ENCODE measurements around the gene AFF3. TPM values are rescaled to one million over a fixed set of nuclear protein-coding genes. Genes with fewer than 3 reads are reported as not detected.

The AFF3 gene
- total and polyA plus RNA-seq, 2 of the 4 experiments (the other 2 are of a cell fraction), result 12.9 to 14.3 TPM

- H3K36me3 ChIP-seq (ENCODE audit: control insufficient read depth, insufficient read depth, low read length), result peaks cover 3% of the 10 kb centered on the region; the same call in 1 of the 2 replicates
- no peaks in the 10 kb centered on the region for H4K20me1 ChIP-seq (ENCODE audit: insufficient read depth, low read length)
- peak overlapping the region; percentile 35 for H2BK120ac ChIP-seq (ENCODE audit: low read depth, low read length)
- peak overlapping the region; percentile 81 for H2AK5ac ChIP-seq (ENCODE audit: low read depth, low read length)
- H3K56ac ChIP-seq (ENCODE audit: extremely low read depth, insufficient read depth, low read length), result no peak overlapping the region
- no peak overlapping the region for H2AFZ ChIP-seq (replicated peaks; ENCODE audit: low read length, poor library complexity)
- DNase-seq (peak; percentile 39), ATAC-seq (ENCODE audit: low read depth) (no peak)
- TF ChIP-seq CHD1 (IDR thresholded peaks at IDR 0.05; ENCODE audit: low read depth, low read length) (no peak), CEBPB (IDR thresholded peaks at IDR 0.05; ENCODE audit: low read depth, low read length) (peak; percentile 90), FOS (IDR thresholded peaks at IDR 0.05; ENCODE audit: low read depth, low read length) (no peak)
- H3K23ac ChIP-seq (ENCODE audit: low read depth, low read length), result peak overlapping the region; percentile 28; the same call in 1 of the 2 replicates
- H2BK15ac ChIP-seq (ENCODE audit: low read depth, low read length), result peak overlapping the region; percentile 91
- H3K4me3 ChIP-seq (ENCODE audit: insufficient read depth, low read depth, low read length), result no peak overlapping the region
- peak overlapping the region; percentile 83 for H4K91ac ChIP-seq (ENCODE audit: insufficient read depth, low read depth, low read length)
- H3K79me1 ChIP-seq (ENCODE audit: low read depth in 1 of 2, low read length in 2 of 2), result peaks cover 19 to 64% of the 10 kb centered on the region in 2 experiments; a peak in 3 of 4 replicates
- no peak overlapping the region for H2AK9ac ChIP-seq (replicated peaks; ENCODE audit: low read depth, low read length, poor library complexity)
- H4K8ac ChIP-seq (ENCODE audit: low read depth in 2 of 2, low read length in 2 of 2), result peak overlapping the region; percentile 20 to 73; a peak in 2 of 4 replicates
- intact Hi-C loops (cut with micrococcal nuclease), result no loop called here
- peak overlapping the region; percentile 63 for H2BK5ac ChIP-seq (ENCODE audit: low read depth, low read length, poor library complexity, severe bottlenecking)
- no peaks in the 10 kb centered on the region for H3K9me3 ChIP-seq (ENCODE audit: control insufficient read depth, insufficient read depth, low read length)
- H3K14ac ChIP-seq (replicated peaks; ENCODE audit: low read depth, low read length), result peak overlapping the region; percentile 83
- ChIA-PET CTCF (interaction anchor here (1.2 kb wide), 1 partner anchor 16 kb away, joined by 4 read pairs; no protein-coding TSS in a partner anchor), POLR2A (ENCODE audit: unreplicated experiment) (no interaction called here)
- peaks cover 38% of the 10 kb centered on the region for H3K4me1 ChIP-seq (ENCODE audit: control insufficient read depth, insufficient read depth, low read length)
- peaks cover 26% of the 10 kb centered on the region for H3K9me1 ChIP-seq (ENCODE audit: insufficient read depth, low read length)
- in situ Hi-C loops (cut with MboI; ENCODE audit: low sequenced_read_pairs), result no loop called here
- H3K4me2 ChIP-seq (ENCODE audit: low read depth, low read length), result no peak overlapping the region
- no peak overlapping the region for H3K27ac ChIP-seq (ENCODE audit: insufficient read depth, low read length)
- no peak overlapping the region for H3K9ac ChIP-seq (ENCODE audit: low read depth, low read length)
- no CpG with 5 or more reads among the region's 9 CpGs for WGBS, 2 experiments (ENCODE audit: extremely low coverage in 2 of 2, insufficient read length in 1 of 2)
- H4K5ac ChIP-seq (ENCODE audit: low read depth, low read length), result peak overlapping the region; percentile 93; the same call in 1 of the 2 replicates
- H3K18ac ChIP-seq (ENCODE audit: low read depth, low read length), result peak overlapping the region; percentile 53
- H2BK20ac ChIP-seq (ENCODE audit: low read depth, low read length), result peak overlapping the region; percentile 22; the same call in 1 of the 2 replicates
- no peaks in the 10 kb centered on the region for H3K27me3 ChIP-seq (ENCODE audit: control insufficient read depth, insufficient read depth, low read length)
- BruUV-seq (replicated peaks), result no TSS peak
- H3K4ac ChIP-seq (ENCODE audit: low read depth, low read length), result peak overlapping the region; percentile 84
- dilution Hi-C loops (cut with HindIII; ENCODE audit: low sequenced_read_pairs, unreplicated experiment), result no loop called here
Measured at GRCh38 chr2:99865818-99866676, 276.3 kb downstream of the AFF3 start.

Measured in IMR-90 (cell line).